HepG2 (cell line): ENCODE measurements around the gene ABCC1. TPM values are rescaled to one million over a fixed set of nuclear protein-coding genes. Genes with fewer than 3 reads are reported as not detected.

Experiments used
- ATAC-seq: fragments of 200-7000 bp; cut with Tn5 transposase; 3 replicates; pipeline ENCODE4 v1.9.1; 2020; ENCODE audit warnings: mild to moderate bottlenecking, moderate library complexity
- BruUV-seq: library from RNA; stranded (reverse); fragments of 400-500 nt; replicated peaks from 2 replicates; lab custom pipeline; 2021; lab: Mats Ljungman, UMichigan
- CTCF ChIA-PET: fragments of 300-600 bp; formaldehyde crosslinking; extraction: SDS; loops from one replicate; lab custom pipeline; 2021; ENCODE audit warnings: low total read pairs, inconsistent platforms, low intra/inter-chr PET ratio; lab: Yijun Ruan, JAX
- POLR2A ChIA-PET: fragments of 350-600 bp; sonication (Branson Sonifier 250); formaldehyde crosslinking; loops from one replicate; lab custom pipeline; 2020; ENCODE audit warnings: antibody characterized with exemption, inconsistent platforms; lab: Yijun Ruan, JAX
- DNase-seq: peaks from one replicate; pipeline ENCODE4 v3.0.0-alpha.2; 2015; ENCODE audit warnings: low spot score
- FAIRE-seq: peaks from 3 replicates; lab custom pipeline; 2011; peaks lifted over from hg19 to GRCh38; lab: Jason Lieb, UNC
- H2AFZ ChIP-seq: one replicate; pipeline ENCODE4 v1.6.1; 2011; ENCODE audit warnings: low read length, inconsistent platforms
- H3K27ac ChIP-seq: fragments of 300-600 bp; 3 replicates; pipeline ENCODE4 v1.8.0; 2011; ENCODE audit warnings: mixed run types, mild to moderate bottlenecking, mixed read lengths, low read length, inconsistent platforms; ENCODE audit not compliant: insufficient read depth; ENCODE audit errors: extremely low read length
- H3K27me3 ChIP-seq, 2 experiments: fragments of 200-600 bp in 1 of 2; 2 replicates in 1 of 2; 3 replicates in 1 of 2; pipeline versions ENCODE4 v1.6.0 to v1.8.0; 2011; ENCODE audit warnings: low read length in 2 of 2, mild to moderate bottlenecking in 2 of 2, moderate library complexity in 2 of 2, inconsistent platforms in 1 of 2; ENCODE audit not compliant: insufficient read depth in 2 of 2, control insufficient read depth in 1 of 2
- H3K36me3 ChIP-seq, 2 experiments: fragments of 200-600 bp in 1 of 2; replicated peaks in 1 of 2; 2 replicates in 1 of 2; 3 replicates in 1 of 2; pipeline versions ENCODE4 v1.5.1 to v1.8.0; 2011; ENCODE audit warnings: low read length in 2 of 2, inconsistent platforms in 1 of 2; ENCODE audit not compliant: insufficient read depth in 2 of 2, control insufficient read depth in 1 of 2
- H3K4me1 ChIP-seq: 2 replicates; pipeline ENCODE4 v1.5.1; 2012; ENCODE audit warnings: low read length, inconsistent platforms; ENCODE audit not compliant: insufficient read depth
- H3K4me2 ChIP-seq: 2 replicates; pipeline ENCODE4 v1.6.0; 2011; ENCODE audit warnings: low read depth, low read length, inconsistent platforms
- H3K4me3 ChIP-seq, 3 experiments: fragments of 200-600 bp in 1 of 3; sonication (generic), shearing (Covaris generic) in 1 of 3; replicated peaks in 1 of 3; 2 replicates each; pipeline ENCODE4 v1.5.1; 2011 to 2016; ENCODE audit warnings: low read length in 3 of 3, inconsistent platforms in 2 of 3, low read depth in 2 of 3, mild to moderate bottlenecking in 2 of 3, control low read depth in 1 of 3, mixed read lengths in 1 of 3; ENCODE audit not compliant: insufficient read depth in 1 of 3
- H3K79me2 ChIP-seq: one replicate; pipeline ENCODE4 v1.6.1; 2011; ENCODE audit warnings: low read length, inconsistent platforms; ENCODE audit not compliant: insufficient read depth
- H3K9ac ChIP-seq: 2 replicates; pipeline ENCODE4 v1.6.0; 2011; ENCODE audit warnings: mild to moderate bottlenecking, low read depth, low read length, inconsistent platforms; ENCODE audit not compliant: insufficient read depth
- H3K9me3 ChIP-seq: 2 replicates; pipeline ENCODE4 v1.5.1; 2012; ENCODE audit warnings: mild to moderate bottlenecking, low read length
- H4K20me1 ChIP-seq: 2 replicates; pipeline ENCODE4 v1.6.0; 2011; ENCODE audit warnings: inconsistent platforms, mild to moderate bottlenecking, low read length, moderate library complexity; ENCODE audit not compliant: insufficient read depth
- FOXK2 ChIP-seq: fragments of 450-650 bp; IDR thresholded peaks from 2 replicates; pipeline ENCODE4 v1.6.1; 2016
- KLF13 ChIP-seq: sonication (generic); formaldehyde crosslinking; IDR thresholded peaks from 2 replicates; pipeline ENCODE4 v1.4.0; 2020; ENCODE audit warnings: mild to moderate bottlenecking, missing genetic modification reagents
- PLRG1 ChIP-seq: fragments of 450-650 bp; conservative IDR thresholded peaks from 2 replicates; pipeline ENCODE4 v1.6.1; 2016
- POLR2G ChIP-seq: fragments of 200-400 bp; formaldehyde crosslinking; IDR thresholded peaks from 2 replicates; pipeline ENCODE4 v1.6.1; 2018; ENCODE audit warnings: mild to moderate bottlenecking, low read depth, low read length, moderate library complexity
- SALL1 ChIP-seq: sonication (generic); formaldehyde crosslinking; IDR thresholded peaks from 2 replicates; pipeline ENCODE4 v1.8.0; 2022; ENCODE audit warnings: mild to moderate bottlenecking, missing genetic modification reagents
- SMC3 ChIP-seq: IDR thresholded peaks from 2 replicates; pipeline ENCODE4 v1.6.1; 2011; ENCODE audit warnings: low read length, improper control_type of control experiment
- TRIM22 ChIP-seq: fragments of 450-650 bp; IDR thresholded peaks from 2 replicates; pipeline ENCODE4 v1.6.1; 2017
- ZBTB39 ChIP-seq: sonication (generic); formaldehyde crosslinking; IDR thresholded peaks from 2 replicates; pipeline ENCODE4 v1.5.0; 2020; ENCODE audit warnings: missing genetic modification reagents
- ZFP36 ChIP-seq: fragments of 150-350 bp; IDR thresholded peaks from 2 replicates; pipeline ENCODE4 v1.6.1; 2018; ENCODE audit warnings: borderline replicate concordance, low read length, low read depth; ENCODE audit not compliant: partially characterized antibody
- ZNF230 ChIP-seq: sonication (generic); formaldehyde crosslinking; IDR thresholded peaks from 2 replicates; pipeline ENCODE4 v1.4.0; 2020; ENCODE audit warnings: mild to moderate bottlenecking, missing genetic modification reagents
- ZNF274 ChIP-seq: sonication (generic); formaldehyde crosslinking; IDR thresholded peaks from 2 replicates; pipeline ENCODE4 v1.5.1; 2020; ENCODE audit warnings: mild to moderate bottlenecking, missing genetic modification reagents
- ZNF414 ChIP-seq: sonication (generic); formaldehyde crosslinking; IDR thresholded peaks from 2 replicates; pipeline ENCODE4 v1.5.0; 2020; ENCODE audit warnings: missing genetic modification reagents
- ZNF704 ChIP-seq: sonication (generic); formaldehyde crosslinking; IDR thresholded peaks from 2 replicates; pipeline ENCODE4 v1.8.1; 2023; ENCODE audit warnings: mild to moderate bottlenecking, inconsistent platforms, moderate library complexity, missing genetic modification reagents, borderline replicate concordance
- ZNF792 ChIP-seq: IDR thresholded peaks from 2 replicates; pipeline ENCODE4 v1.6.1; 2016
- WGBS: methylation state at CpG from one replicate; pipeline ENCODE4 v1.1.6; 2017; ENCODE audit warnings: low lambda C conversion rate; 5-methylcytosine and 5-hydroxymethylcytosine counted together
- in situ Hi-C: cut with HindIII; loops from 2 replicates; pipeline ENCODE4 v1.10.0; 2017; ENCODE audit warnings: low pct_unique_long_range_greater_than_20kb; ENCODE audit not compliant: extremely low pct_ligation_motif_present
- intact Hi-C: fragments of 100-400 bp; cut with micrococcal nuclease; formaldehyde crosslinking; loops from one replicate; pipeline ENCODE4 v1.10.0; 2022; ENCODE audit not compliant: unreplicated experiment
- polyA plus RNA-seq, 8 experiments: library from polyadenylated mRNA; depleted of rRNA in 3 of 8; stranded (reverse) in 7 of 8; unstranded in 1 of 8; fragments of >200 nt; fragmentation: Illumina TruSeq in 4 of 8; extraction: Trizol in 4 of 8; gene quantifications; 2 replicates each; pipeline versions ENCODE4 v1.2.1 to v1.2.3, GENCODE V29; 2011 to 2016; ENCODE audit warnings: low read depth in 4 of 8, missing spikeins in 1 of 8, mixed read lengths in 1 of 8; ENCODE audit not compliant: insufficient read depth in 1 of 8
- total RNA-seq, 5 experiments: library from RNA; depleted of rRNA; stranded (reverse); fragments of >200 nt; fragmentation: Illumina TruSeq; extraction: Trizol; gene quantifications; 2 replicates each; pipeline ENCODE4 v1.2.3, GENCODE V29; 2016; ENCODE audit warnings: low read depth in 1 of 5

The ABCC1 gene
- total and polyA plus RNA-seq, 2 of the 13 experiments (the other 11 are each of a cell fraction or from before 2014, with no cell fraction given): 13.0 to 30.6 TPM

GRCh38 chr16:16037521-16037920, 88.1 kb downstream of the ABCC1 start:
- 95% methylated on average over 11 of the region's 11 CpGs for WGBS
- no peak for FAIRE-seq
- ATAC-seq: no peak
- Histone ChIP-seq H3K4me1 (no peaks in the 10 kb centered on the region), H4K20me1 (no peaks in the 10 kb centered on the region), H3K4me2 (no peak overlapping the region), H3K4me3 (no peak overlapping the region), H3K27ac (no peak overlapping the region), H3K9me3 (no peaks in the 10 kb centered on the region), H3K9ac (no peak overlapping the region), H3K36me3 (peaks cover 45 to 80% of the 10 kb centered on the region in 2 experiments)
- BruUV-seq: no TSS peak
- intact Hi-C loops (no loop called here), in situ Hi-C loops (no loop called here)
- ChIA-PET CTCF (no interaction called here), POLR2A (no interaction called here)
- DNase-seq: no peak
- no peak for TF ChIP-seq ZNF414
- TF ChIP-seq, all 625 proteins: peak for 0
- Histone ChIP-seq H2AFZ (no peak overlapping the region), H3K27me3 (no peaks in the 10 kb centered on the region), H3K79me2 (no peaks in the 10 kb centered on the region)

GRCh38 chr16:16037970-16038369, 88.6 kb downstream of the ABCC1 start:
- ChIA-PET POLR2A (no interaction called here), CTCF (no interaction called here)
- ATAC-seq: no peak
- no peaks in the 10 kb centered on the region for H3K79me2 ChIP-seq
- no peak overlapping the region for H3K9ac ChIP-seq
- no peak overlapping the region for H3K27ac ChIP-seq
- intact Hi-C loops (no loop called here), in situ Hi-C loops (no loop called here)
- H4K20me1 ChIP-seq: no peaks in the 10 kb centered on the region
- no peaks in the 10 kb centered on the region for H3K27me3 ChIP-seq
- H2AFZ ChIP-seq: no peak overlapping the region
- H3K4me1 ChIP-seq: no peaks in the 10 kb centered on the region
- WGBS: 97% methylated on average over 1 of the region's 1 CpG
- H3K4me2 ChIP-seq: no peak overlapping the region
- BruUV-seq: no TSS peak
- TF ChIP-seq ZNF274 (CRISPR knock-in tag) (no peak), ZFP36 (no peak), TRIM22 (0 out of 2 replicates have a peak, but pooled peaks have one; percentile 80), KLF13 (CRISPR knock-in tag) (no peak), SALL1 (CRISPR knock-in tag) (no peak), ZNF230 (no peak), ZNF792 (CRISPR knock-in tag) (no peak), ZBTB39 (CRISPR knock-in tag) (no peak), PLRG1 (peak; percentile 78; the same call in 1 of the 2 replicates), ZNF704 (CRISPR knock-in tag) (no peak), POLR2G (no peak; the same call in 1 of the 2 replicates), FOXK2 (peak; percentile 33; the same call in 1 of the 2 replicates), SMC3 (no peak)
- no peaks in the 10 kb centered on the region for H3K9me3 ChIP-seq
- no peak for FAIRE-seq
- H3K4me3 ChIP-seq: no peak overlapping the region
- H3K36me3 ChIP-seq: peaks cover 41 to 80% of the 10 kb centered on the region in 2 experiments
- DNase-seq: no peak
